Bronchial epithelial cell (primary cell): ENCODE measurements around the gene INHBB. TPM values are rescaled to one million over a fixed set of nuclear protein-coding genes. Genes with fewer than 3 reads are reported as not detected.

Source experiments
- DNase-seq: peaks from one replicate; pipeline ENCODE4 v3.0.0-alpha.2; 2010; ENCODE audit warnings: low read depth
- FAIRE-seq: peaks from 2 replicates; lab custom pipeline; 2011; peaks lifted over from hg19 to GRCh38; lab: Jason Lieb, UNC
- H3K27me3 ChIP-seq: 2 replicates; pipeline ENCODE4 v1.5.1; 2011; ENCODE audit warnings: low read length; ENCODE audit not compliant: control insufficient read depth, insufficient read depth
- H3K36me3 ChIP-seq: 2 replicates; pipeline ENCODE4 v1.5.1; 2011; ENCODE audit warnings: low read length; ENCODE audit not compliant: control insufficient read depth, insufficient read depth
- H3K4me3 ChIP-seq: 2 replicates; pipeline ENCODE4 v1.5.1; 2011; ENCODE audit warnings: mild to moderate bottlenecking, low read depth, low read length, control low read depth
- total RNA-seq: library from RNA; depleted of rRNA; stranded (reverse); fragments of >200 nt; gene quantifications from 2 replicates; pipeline ENCODE4 v1.2.1, GENCODE V29; 2014
- TF ChIP-seq, protein P1 (sequence below): IDR thresholded peaks from 2 replicates; pipeline ENCODE4 v1.5.1; 2011; ENCODE audit warnings: mild to moderate bottlenecking, moderate library complexity, low read length, control low read depth, inconsistent platforms; ENCODE audit not compliant: insufficient read depth, severe bottlenecking

INHBB gene
- total RNA-seq, 1 donor from 2014 or later, result 0.53 TPM

DNA sequence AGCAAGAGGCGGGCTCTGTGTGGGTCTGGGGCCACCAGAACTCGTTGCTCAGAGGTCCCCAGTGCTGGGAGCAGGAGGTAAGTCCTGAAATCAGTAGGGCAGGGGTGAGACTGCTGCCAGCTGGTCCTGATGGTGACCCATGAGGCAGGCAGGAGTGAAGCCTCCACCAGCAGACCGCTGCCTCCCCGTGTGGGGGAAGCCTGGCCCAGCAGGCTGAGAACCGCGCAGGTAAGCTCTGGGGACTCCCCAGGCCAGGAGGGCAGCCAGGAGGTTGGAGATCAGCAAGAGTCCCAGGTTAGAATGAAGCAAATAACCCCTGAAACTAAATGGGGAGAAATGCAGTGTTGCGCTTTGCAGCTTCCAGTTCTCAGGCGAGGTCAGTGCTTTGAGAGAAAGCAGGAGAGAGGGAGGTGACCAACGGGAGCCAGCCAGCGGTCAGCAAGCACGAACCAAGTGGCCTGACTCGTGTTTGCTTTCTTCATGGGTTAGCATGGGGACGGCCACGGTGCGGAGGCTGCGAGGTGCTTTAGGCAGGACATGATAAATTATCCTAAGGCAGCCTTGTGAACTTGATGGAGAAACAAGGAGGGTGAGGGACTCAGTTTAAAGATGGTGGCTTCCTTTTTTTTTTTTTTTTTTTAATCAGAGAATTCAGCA, 26.2 kb downstream of the INHBB start:
- FAIRE-seq (peak; percentile 13), DNase-seq (no peak)
- TF ChIP-seq, protein P1, sequence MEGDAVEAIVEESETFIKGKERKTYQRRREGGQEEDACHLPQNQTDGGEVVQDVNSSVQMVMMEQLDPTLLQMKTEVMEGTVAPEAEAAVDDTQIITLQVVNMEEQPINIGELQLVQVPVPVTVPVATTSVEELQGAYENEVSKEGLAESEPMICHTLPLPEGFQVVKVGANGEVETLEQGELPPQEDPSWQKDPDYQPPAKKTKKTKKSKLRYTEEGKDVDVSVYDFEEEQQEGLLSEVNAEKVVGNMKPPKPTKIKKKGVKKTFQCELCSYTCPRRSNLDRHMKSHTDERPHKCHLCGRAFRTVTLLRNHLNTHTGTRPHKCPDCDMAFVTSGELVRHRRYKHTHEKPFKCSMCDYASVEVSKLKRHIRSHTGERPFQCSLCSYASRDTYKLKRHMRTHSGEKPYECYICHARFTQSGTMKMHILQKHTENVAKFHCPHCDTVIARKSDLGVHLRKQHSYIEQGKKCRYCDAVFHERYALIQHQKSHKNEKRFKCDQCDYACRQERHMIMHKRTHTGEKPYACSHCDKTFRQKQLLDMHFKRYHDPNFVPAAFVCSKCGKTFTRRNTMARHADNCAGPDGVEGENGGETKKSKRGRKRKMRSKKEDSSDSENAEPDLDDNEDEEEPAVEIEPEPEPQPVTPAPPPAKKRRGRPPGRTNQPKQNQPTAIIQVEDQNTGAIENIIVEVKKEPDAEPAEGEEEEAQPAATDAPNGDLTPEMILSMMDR, result no peak
- H3K27me3 ChIP-seq, result peaks cover 3% of the 10 kb centered on the region
- no peak overlapping the region for H3K4me3 ChIP-seq
- H3K36me3 ChIP-seq, result no peaks in the 10 kb centered on the region

DNA sequence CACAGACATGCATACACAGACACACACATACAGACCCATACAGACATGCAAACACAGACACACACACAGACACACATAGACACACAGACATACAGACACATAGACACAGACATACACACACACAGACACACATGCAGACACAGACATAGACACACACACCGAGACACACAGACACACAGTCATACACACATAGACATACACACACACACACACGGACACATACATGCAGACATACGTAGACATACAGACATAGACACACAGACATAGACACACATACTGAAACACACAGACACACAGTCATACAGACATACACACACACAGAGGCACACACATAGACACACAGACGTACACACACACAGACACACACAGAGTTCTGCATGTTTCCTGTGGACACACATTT, 26.9 kb downstream of the INHBB start:
- H3K36me3 ChIP-seq, result no peaks in the 10 kb centered on the region
- H3K4me3 ChIP-seq, result no peak overlapping the region
- peak; percentile 77 for FAIRE-seq
- TF ChIP-seq, protein P1, result no peak
- H3K27me3 ChIP-seq, result peaks cover 3% of the 10 kb centered on the region
- DNase-seq, result no peak

DNA sequence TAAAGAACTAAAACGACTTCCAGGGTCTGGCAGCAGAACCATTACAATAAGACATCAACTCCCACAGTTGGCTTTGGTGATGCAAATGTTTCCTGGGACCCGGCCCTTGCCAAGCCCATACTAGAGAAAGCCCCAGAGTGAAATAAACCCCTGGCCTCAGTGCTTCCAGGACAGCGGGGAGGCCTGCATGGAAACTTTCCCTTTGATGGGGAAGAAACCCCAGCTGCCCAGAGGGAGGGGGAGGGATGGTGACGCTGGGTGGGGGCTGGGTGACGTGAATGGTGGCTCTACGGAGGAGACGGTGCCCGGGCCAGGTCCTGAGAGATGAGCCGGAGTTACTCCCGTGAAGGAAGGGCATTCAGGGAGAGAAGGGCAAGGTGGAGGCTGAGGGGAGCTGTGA, 27.5 kb downstream of the INHBB start:
- FAIRE-seq, result no peak
- Histone ChIP-seq H3K4me3 (no peak overlapping the region), H3K27me3 (peaks cover 3% of the 10 kb centered on the region), H3K36me3 (no peaks in the 10 kb centered on the region)
- no peak for DNase-seq
- TF ChIP-seq, protein P1, result no peak

DNA sequence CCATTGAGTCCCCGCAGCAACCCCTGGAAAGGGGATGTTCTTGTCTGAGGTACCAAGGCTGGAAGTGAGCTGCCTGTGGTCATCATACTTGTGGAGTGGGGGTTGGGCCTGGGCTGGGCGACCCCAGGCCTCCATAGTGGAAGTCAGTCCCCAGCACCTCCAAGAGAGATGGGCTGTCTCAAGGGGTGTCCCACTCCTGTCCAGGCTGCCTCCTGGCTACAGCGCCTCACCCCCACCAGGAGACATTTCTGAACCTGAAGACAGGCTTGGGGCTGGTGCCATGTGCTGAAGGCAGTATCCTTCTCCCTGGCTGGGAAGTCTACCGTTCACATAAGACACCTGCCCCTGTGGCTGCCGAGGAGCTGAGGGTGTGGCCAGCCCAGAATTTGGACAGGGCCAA, 28.9 kb downstream of the INHBB start:
- TF ChIP-seq, protein P1, result no peak
- no peaks in the 10 kb centered on the region for H3K36me3 ChIP-seq
- no peak for DNase-seq
- H3K27me3 ChIP-seq, result peaks cover 3% of the 10 kb centered on the region
- FAIRE-seq, result no peak
- no peak overlapping the region for H3K4me3 ChIP-seq

DNA sequence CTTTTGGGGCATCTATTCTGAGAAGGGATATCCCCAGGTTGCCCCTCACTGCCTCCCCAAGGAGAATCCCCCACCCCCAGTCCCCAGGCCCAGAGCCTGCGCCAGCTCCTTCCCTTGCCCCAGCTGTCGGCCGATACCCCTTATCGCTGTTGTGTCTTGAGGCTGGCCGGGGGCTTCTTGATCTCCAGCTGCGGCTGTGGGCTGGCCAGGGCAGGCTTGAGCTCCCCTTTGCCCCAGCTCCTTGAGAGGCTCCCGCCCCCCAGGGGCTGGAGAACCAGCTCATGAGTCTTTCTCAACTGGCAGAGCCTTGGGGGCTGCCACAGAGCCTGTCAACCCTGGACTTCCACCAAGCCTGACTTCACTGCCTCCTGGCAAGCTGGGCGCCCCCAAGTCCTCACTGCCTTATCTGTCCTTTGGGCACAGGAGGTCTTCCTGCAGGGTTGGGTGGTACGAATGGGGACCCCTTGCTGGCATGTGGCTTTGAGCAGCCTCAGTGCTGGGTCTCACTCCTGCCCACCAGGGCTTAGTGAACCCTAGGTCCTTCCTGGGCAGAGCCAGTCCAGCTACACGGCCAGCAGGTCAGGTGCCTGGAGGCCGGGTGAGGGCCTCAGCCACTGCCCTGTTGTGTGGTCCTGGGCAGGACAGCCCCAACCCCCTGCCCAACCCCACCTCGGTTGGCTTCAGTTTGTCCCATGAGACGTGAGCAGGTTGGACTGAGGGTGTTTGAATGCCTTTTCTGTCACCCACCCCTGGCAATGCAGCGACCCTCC, 29.5 kb downstream of the INHBB start:
- FAIRE-seq, result no peak
- TF ChIP-seq, protein P1, result no peak
- H3K4me3 ChIP-seq, result no peak overlapping the region
- H3K36me3 ChIP-seq, result no peaks in the 10 kb centered on the region
- H3K27me3 ChIP-seq, result peaks cover 3% of the 10 kb centered on the region
- DNase-seq, result no peak
